ENCODE measurements around the gene TEX10.

- TF ChIP-seq CTCF (conservative IDR thresholded peaks at IDR 0.05; ENCODE audit: low read depth, low read length) (no peak), RFX5 (IDR thresholded peaks at IDR 0.05; ENCODE audit: low read depth, low read length) (no peak), MAZ (IDR thresholded peaks at IDR 0.05; ENCODE audit: borderline replicate concordance, low read depth, low read length) (no peak), CHD1 (IDR thresholded peaks at IDR 0.05; ENCODE audit: low read depth, low read length) (no peak), POLR2A (IDR thresholded peaks at IDR 0.05; ENCODE audit: low read depth, low read length) (no peak)
These were observed 70.9 kb downstream of the TEX10 start for GRCh38 chr9:100281676-100282387.

Data from IMR-90 (cell line).